Measurements from ENCODE around the gene PTCHD4.

DNA sequence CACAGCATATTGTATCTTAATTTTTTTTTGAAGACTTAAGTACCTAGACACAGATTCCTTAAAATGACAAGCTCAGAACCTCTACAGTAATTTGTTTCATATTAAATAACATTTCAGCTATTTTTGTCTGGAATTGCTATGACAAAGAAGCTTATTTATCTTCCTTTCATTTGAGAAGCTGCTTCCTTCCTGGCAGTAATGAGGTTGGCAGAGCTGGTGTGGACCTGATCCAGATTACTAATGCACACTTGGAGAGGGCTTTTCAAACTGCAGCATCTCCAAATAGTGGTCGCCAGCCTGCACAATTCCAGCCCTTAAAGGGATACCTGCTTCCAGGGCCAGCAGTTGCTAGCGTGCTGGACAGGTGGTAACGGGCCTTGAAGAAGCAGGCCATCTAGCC, 12.1 kb downstream of the PTCHD4 start:
- TF ChIP-seq, protein P1, sequence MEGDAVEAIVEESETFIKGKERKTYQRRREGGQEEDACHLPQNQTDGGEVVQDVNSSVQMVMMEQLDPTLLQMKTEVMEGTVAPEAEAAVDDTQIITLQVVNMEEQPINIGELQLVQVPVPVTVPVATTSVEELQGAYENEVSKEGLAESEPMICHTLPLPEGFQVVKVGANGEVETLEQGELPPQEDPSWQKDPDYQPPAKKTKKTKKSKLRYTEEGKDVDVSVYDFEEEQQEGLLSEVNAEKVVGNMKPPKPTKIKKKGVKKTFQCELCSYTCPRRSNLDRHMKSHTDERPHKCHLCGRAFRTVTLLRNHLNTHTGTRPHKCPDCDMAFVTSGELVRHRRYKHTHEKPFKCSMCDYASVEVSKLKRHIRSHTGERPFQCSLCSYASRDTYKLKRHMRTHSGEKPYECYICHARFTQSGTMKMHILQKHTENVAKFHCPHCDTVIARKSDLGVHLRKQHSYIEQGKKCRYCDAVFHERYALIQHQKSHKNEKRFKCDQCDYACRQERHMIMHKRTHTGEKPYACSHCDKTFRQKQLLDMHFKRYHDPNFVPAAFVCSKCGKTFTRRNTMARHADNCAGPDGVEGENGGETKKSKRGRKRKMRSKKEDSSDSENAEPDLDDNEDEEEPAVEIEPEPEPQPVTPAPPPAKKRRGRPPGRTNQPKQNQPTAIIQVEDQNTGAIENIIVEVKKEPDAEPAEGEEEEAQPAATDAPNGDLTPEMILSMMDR (IDR thresholded peaks at IDR 0.05) = no peak
- TF ChIP-seq POLR2AphosphoS5 (IDR thresholded peaks at IDR 0.05) = no peak
- no peak for TF ChIP-seq POLR2A (IDR thresholded peaks at IDR 0.05)

Measured in breast epithelium (tissue), 3 donors.